Measurements from ENCODE around the gene DUXB.

The DUXB gene

GRCh38 chr16:75701361-75701760, at the start of gene DUXB:
Gene DUXB (minus strand): TSS chr16:75701461. CDS start chr16:75701418, 43 bp downstream.
- DNase-seq: no peak

- DNase-seq: no peak
These were observed 49.3 kb upstream of the DUXB start for GRCh38 chr16:75750528-75750927.

GRCh38 chr16:75746359-75746758, 45.1 kb upstream of the DUXB start:
- DNase-seq: no peak

- no peak for DNase-seq
These were observed 44.6 kb upstream of the DUXB start for GRCh38 chr16:75745823-75746222.

- no peak for DNase-seq
These were observed 44.0 kb upstream of the DUXB start for GRCh38 chr16:75745242-75745641.

GRCh38 chr16:75742424-75743047, 41.3 kb upstream of the DUXB start:
- no peak for DNase-seq

GRCh38 chr16:75733305-75734211, 32.3 kb upstream of the DUXB start:
- DNase-seq: no peak

- DNase-seq: no peak
These were observed 31.6 kb upstream of the DUXB start for GRCh38 chr16:75732871-75733270.

GRCh38 chr16:75727221-75727620, 26.0 kb upstream of the DUXB start:
- no peak for DNase-seq

- no peak for DNase-seq
These were observed 25.1 kb upstream of the DUXB start, which contains the start of gene CPHXL for GRCh38 chr16:75726390-75726789. Gene CPHXL (minus strand): TSS chr16:75726490. CDS start chr16:75726442, 48 bp downstream.

GRCh38 chr16:75718452-75718851, 17.2 kb upstream of the DUXB start:
- no peak for DNase-seq

GRCh38 chr16:75714661-75715060, 13.4 kb upstream of the DUXB start:
- DNase-seq: no peak

- DNase-seq: no peak
These were observed 9.1 kb upstream of the DUXB start for GRCh38 chr16:75710344-75710743.

- no peak for DNase-seq
These were observed 2.0 kb upstream of the DUXB start for GRCh38 chr16:75703306-75703705.

GRCh38 chr16:75702242-75702641, 981 bp upstream of the DUXB start:
- DNase-seq: no peak

- DNase-seq: no peak
These were observed 3.7 kb downstream of the DUXB start for GRCh38 chr16:75697571-75697970.

- DNase-seq: no peak
These were observed 5.6 kb downstream of the DUXB start for GRCh38 chr16:75695708-75696107.

- no peak for DNase-seq
These were observed 13.9 kb downstream of the DUXB start for GRCh38 chr16:75687361-75687760.

GRCh38 chr16:75682308-75682707, 19.0 kb downstream of the DUXB start:
- DNase-seq: no peak

- DNase-seq: no peak
These were observed 21.9 kb downstream of the DUXB start for GRCh38 chr16:75679366-75679765.

GRCh38 chr16:75676909-75677308, 24.4 kb downstream of the DUXB start, which contains the start of gene CPHXL2:
Gene CPHXL2 (minus strand): TSS chr16:75677009. CDS start chr16:75676999, 10 bp downstream.
- no peak for DNase-seq

- no peak for DNase-seq
These were observed 33.8 kb downstream of the DUXB start for GRCh38 chr16:75667503-75667902.

- no peak for DNase-seq
These were observed 40.4 kb downstream of the DUXB start for GRCh38 chr16:75660726-75661302.

GRCh38 chr16:75660321-75660720, 40.9 kb downstream of the DUXB start:
- DNase-seq: no peak

Measured in CD4-positive, alpha-beta T cell treated with Interleukin-17A for 1 hour (primary cell).